ENCODE data around the gene FOXO3. TPM values are rescaled to one million over a fixed set of nuclear protein-coding genes. Genes with fewer than 3 reads are reported as not detected.
"Not testable (repeated sequence)": the region's sequence is repeated elsewhere in the genome, so short reads cannot be mapped to it uniquely, and the experiment has no call there.

Gene FOXO3
- total RNA-seq, 4 donors from 2014 or later, result 34.3 to 61.1 (median 49.7) TPM

DNA sequence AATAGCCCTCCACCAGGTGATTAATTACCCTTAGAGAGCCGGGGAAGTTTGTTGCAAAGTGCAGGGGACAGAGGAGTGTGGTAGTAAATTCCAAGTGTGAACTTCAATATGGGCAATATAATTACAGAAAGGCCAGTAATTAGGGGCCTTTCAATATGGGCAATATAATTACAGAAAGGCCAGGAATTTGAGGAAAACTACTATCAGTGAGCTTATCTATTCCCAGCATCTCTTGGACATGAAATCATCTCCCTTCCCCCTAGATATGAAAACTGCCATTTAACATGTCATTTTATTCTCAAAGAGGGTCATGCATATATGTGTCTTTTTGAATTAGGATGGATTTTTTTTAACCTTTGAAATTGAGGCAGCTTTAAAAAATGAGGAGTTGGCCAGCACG is 102.0 kb downstream of the FOXO3 start:
- Histone ChIP-seq H3K9me3 (no peaks in the 10 kb centered on the region), H3K27me3 (no peaks in the 10 kb centered on the region), H3K4me3 (no peak overlapping the region), H3K27ac (no peak overlapping the region), H3K4me1 (peaks cover 0 to 27% (median 0%) of the 10 kb centered on the region in 4 donors), H3K36me3 (peaks cover 0 to 14% (median 0%) of the 10 kb centered on the region in 3 donors)
- DNase-seq, result no peak
- TF ChIP-seq, protein P1, sequence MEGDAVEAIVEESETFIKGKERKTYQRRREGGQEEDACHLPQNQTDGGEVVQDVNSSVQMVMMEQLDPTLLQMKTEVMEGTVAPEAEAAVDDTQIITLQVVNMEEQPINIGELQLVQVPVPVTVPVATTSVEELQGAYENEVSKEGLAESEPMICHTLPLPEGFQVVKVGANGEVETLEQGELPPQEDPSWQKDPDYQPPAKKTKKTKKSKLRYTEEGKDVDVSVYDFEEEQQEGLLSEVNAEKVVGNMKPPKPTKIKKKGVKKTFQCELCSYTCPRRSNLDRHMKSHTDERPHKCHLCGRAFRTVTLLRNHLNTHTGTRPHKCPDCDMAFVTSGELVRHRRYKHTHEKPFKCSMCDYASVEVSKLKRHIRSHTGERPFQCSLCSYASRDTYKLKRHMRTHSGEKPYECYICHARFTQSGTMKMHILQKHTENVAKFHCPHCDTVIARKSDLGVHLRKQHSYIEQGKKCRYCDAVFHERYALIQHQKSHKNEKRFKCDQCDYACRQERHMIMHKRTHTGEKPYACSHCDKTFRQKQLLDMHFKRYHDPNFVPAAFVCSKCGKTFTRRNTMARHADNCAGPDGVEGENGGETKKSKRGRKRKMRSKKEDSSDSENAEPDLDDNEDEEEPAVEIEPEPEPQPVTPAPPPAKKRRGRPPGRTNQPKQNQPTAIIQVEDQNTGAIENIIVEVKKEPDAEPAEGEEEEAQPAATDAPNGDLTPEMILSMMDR (IDR thresholded peaks at IDR 0.05), result no peak
- no peak for TF ChIP-seq POLR2A (IDR thresholded peaks at IDR 0.05)

DNA sequence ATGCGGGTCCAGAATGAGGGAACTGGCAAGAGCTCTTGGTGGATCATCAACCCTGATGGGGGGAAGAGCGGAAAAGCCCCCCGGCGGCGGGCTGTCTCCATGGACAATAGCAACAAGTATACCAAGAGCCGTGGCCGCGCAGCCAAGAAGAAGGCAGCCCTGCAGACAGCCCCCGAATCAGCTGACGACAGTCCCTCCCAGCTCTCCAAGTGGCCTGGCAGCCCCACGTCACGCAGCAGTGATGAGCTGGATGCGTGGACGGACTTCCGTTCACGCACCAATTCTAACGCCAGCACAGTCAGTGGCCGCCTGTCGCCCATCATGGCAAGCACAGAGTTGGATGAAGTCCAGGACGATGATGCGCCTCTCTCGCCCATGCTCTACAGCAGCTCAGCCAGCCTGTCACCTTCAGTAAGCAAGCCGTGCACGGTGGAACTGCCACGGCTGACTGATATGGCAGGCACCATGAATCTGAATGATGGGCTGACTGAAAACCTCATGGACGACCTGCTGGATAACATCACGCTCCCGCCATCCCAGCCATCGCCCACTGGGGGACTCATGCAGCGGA is 102.9 kb downstream of the FOXO3 start:
- H3K9me3 ChIP-seq, H3K27me3 ChIP-seq, H3K4me3 ChIP-seq, DNase-seq, H3K27ac ChIP-seq: not testable (repeated sequence)
- Histone ChIP-seq H3K36me3 (peaks cover 0 to 22% (median 0%) of the 10 kb centered on the region in 3 donors), H3K4me1 (peaks cover 0 to 27% (median 0%) of the 10 kb centered on the region in 4 donors)

DNA sequence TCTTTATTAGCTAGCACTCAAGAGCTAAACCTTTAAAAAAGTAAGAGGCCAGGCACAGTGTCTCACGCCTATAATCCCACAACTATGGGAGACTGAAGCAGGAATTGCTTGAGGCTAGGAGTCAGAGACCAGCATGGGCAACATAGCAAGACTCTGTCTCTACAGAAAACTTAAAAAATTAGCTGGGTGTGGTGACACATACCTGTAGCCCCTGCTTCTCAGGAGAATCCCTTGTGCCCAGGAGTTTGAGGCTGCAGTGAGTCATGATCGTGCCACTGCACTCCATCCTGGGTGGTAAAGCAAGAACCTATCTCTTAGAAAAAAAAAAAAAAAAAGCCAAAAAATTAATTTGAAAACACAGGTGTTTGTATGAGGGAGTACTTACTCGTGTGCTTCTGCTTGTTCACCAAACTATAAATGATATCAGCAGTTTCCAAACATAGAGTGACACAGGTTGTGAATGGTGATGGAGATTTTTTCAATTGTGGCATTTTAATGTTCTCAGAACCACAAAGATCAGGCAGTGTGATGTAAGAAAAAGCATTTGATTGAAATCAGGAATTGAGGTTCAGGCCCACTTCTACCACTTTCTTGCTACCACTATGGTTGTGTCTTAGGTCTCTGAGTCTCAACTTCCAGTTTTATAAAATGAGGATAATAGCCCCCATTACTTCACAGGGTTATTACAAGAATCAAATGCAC is 104.9 kb downstream of the FOXO3 start:
- DNase-seq, result no peak
- Histone ChIP-seq H3K9me3 (no peaks in the 10 kb centered on the region), H3K27ac (no peak overlapping the region), H3K27me3 (no peaks in the 10 kb centered on the region), H3K36me3 (peaks cover 0 to 23% (median 0%) of the 10 kb centered on the region in 3 donors), H3K4me1 (peaks cover 0 to 32% (median 0%) of the 10 kb centered on the region in 4 donors), H3K4me3 (no peak overlapping the region)
- TF ChIP-seq POLR2A (IDR thresholded peaks at IDR 0.05), result no peak
- TF ChIP-seq, protein P1 (IDR thresholded peaks at IDR 0.05), result no peak

DNA sequence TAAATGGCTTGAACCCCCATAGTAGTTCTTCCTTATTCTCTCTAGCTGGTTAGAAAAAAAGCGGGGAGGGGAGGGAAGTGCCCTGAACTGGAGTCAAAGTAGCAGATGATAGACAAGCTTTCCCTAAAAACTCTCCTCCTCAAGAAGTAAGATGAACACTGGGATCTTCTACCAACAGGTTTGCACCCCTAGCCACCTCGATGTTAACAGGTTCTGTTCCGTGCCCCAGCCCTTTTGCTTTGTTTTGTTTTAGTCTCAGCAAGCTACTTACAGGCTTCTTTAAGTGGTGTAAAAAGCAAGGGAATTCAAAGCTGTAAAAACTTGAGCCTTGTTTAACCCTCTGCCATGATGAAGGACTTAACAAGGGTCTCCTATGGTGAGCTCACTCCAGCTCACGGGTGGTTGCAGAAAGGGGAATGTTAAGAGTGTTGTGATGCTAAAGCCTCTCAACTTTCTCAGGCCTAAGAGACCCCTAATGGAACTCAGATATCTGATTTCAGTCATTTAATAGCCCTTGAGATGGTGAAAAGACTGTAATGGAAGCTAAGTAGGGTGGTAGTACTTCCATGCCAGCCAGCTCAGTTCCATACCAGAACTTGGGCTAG is 106.0 kb downstream of the FOXO3 start:
- peaks cover 0 to 29% (median 0%) of the 10 kb centered on the region in 4 donors for H3K4me1 ChIP-seq
- H3K27me3 ChIP-seq, result no peaks in the 10 kb centered on the region
- peaks cover 0 to 23% (median 0%) of the 10 kb centered on the region in 3 donors for H3K36me3 ChIP-seq
- DNase-seq, result no peak
- no peak overlapping the region for H3K4me3 ChIP-seq
- no peaks in the 10 kb centered on the region for H3K9me3 ChIP-seq
- TF ChIP-seq, protein P1 (IDR thresholded peaks at IDR 0.05), result no peak
- TF ChIP-seq POLR2A (IDR thresholded peaks at IDR 0.05), result no peak
- H3K27ac ChIP-seq, result no peak overlapping the region

DNA sequence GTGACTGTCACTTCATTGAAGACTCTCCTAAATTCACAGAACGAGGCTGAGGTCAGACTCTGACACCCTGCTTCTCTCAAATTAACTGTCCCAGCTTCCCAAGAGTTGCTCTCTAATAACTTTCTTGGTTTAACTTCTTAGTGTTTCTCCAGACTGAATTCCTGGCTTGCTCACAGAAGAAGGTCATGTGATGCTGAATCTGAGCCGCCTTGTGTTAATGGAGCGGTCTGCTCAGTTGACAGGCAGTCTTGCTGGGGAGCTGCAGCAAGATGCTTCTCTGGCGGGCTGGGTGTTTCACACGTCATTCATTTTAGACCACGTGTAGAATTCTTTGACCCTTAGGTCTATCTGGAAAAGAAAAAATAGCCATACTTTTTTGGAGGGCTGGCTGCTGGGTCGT is 107.3 kb downstream of the FOXO3 start:
- H3K4me1 ChIP-seq, result peaks cover 0 to 29% (median 0%) of the 10 kb centered on the region in 4 donors
- no peaks in the 10 kb centered on the region for H3K9me3 ChIP-seq
- TF ChIP-seq POLR2A (IDR thresholded peaks at IDR 0.05), result no peak
- TF ChIP-seq, protein P1 (IDR thresholded peaks at IDR 0.05), result no peak
- no peak overlapping the region for H3K27ac ChIP-seq
- no peak for DNase-seq
- H3K27me3 ChIP-seq, result no peaks in the 10 kb centered on the region
- H3K36me3 ChIP-seq, result peaks cover 0 to 23% (median 0%) of the 10 kb centered on the region in 3 donors
- no peak overlapping the region for H3K4me3 ChIP-seq

DNA sequence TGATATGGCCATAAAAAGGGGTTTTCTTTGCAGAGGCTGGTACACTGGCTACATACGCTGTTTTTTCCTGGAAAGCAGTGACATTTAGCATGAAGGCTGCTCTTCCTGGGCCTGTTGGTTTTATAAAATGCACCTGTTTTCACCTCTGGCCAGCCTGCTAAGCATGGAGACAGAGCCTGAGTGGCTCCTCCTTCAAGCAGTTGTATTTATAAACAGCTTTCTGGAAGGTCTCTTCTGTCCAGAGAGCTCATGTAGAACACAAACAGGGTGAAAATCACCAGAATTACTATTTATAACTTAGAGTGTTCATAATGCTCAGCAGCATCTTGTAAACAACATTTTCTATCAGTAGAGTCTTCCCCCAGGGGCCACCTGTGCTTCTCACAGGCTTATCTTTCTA is 109.0 kb downstream of the FOXO3 start:
- H3K4me1 ChIP-seq, result peaks cover 0 to 45% (median 0%) of the 10 kb centered on the region in 4 donors
- H3K27me3 ChIP-seq, result no peaks in the 10 kb centered on the region
- no peak for TF ChIP-seq POLR2A (IDR thresholded peaks at IDR 0.05)
- TF ChIP-seq, protein P1 (IDR thresholded peaks at IDR 0.05), result no peak
- DNase-seq, result no peak
- no peak overlapping the region for H3K4me3 ChIP-seq
- H3K9me3 ChIP-seq, result no peaks in the 10 kb centered on the region
- H3K27ac ChIP-seq, result no peak overlapping the region
- peaks cover 0 to 14% (median 0%) of the 10 kb centered on the region in 3 donors for H3K36me3 ChIP-seq
